Activated CD8-positive, alpha-beta memory T cell treated with anti-CD3 and anti-CD28 coated beads, Interleukin-2, amount 50 U/mL, for 48 hours (primary cell): ENCODE measurements around the gene GSTM3.
"Not testable (repeated sequence)": the region's sequence is repeated elsewhere in the genome, so short reads cannot be mapped to it uniquely, and the experiment has no call there.

Source experiments
- DNase-seq: peaks from one replicate; pipeline ENCODE4 v3.0.0-alpha.2; 2020

GSTM3 gene

GRCh38 chr1:109694400-109694799 lies 46.4 kb downstream of the GSTM3 start:
- DNase-seq, result not testable (repeated sequence)

- no peak for DNase-seq
Observed at GRCh38 chr1:109691759-109692158, 49.1 kb downstream of the GSTM3 start.

- DNase-seq, result no peak
Observed at GRCh38 chr1:109689844-109690405, 50.9 kb downstream of the GSTM3 start.

GRCh38 chr1:109687641-109688499 lies 53.0 kb downstream of the GSTM3 start, which contains the start of gene GSTM1:
GSTM1 (plus strand) TSS chr1:109687817; CDS start chr1:109687874, 57 bp downstream.
- DNase-seq, result no peak

- DNase-seq, result not testable (repeated sequence)
Observed at GRCh38 chr1:109687109-109687508, 53.7 kb downstream of the GSTM3 start.

- not testable (repeated sequence) for DNase-seq
Observed at GRCh38 chr1:109685890-109686289, 54.9 kb downstream of the GSTM3 start.

GRCh38 chr1:109685399-109685798 lies 55.4 kb downstream of the GSTM3 start:
- not testable (repeated sequence) for DNase-seq

- DNase-seq, result not testable (repeated sequence)
Observed at GRCh38 chr1:109684777-109685176, 56.1 kb downstream of the GSTM3 start.
